Neural cell (in vitro differentiated cells): ENCODE data around the gene MBD6.

Experiments used
- EP300 ChIP-seq: fragments of 450-650 bp; conservative IDR thresholded peaks from 2 replicates; pipeline ENCODE4 v1.6.1; 2014; ENCODE audit warnings: antibody characterized with exemption, mild to moderate bottlenecking, moderate library complexity; ENCODE audit not compliant: poor library complexity, severe bottlenecking
- EZH2 ChIP-seq: fragments of 200-600, 300-800 bp; shearing (Covaris generic), sonication (generic); IDR thresholded peaks from 2 replicates; pipeline ENCODE4 v1.6.1; 2014; ENCODE audit warnings: antibody characterized with exemption, low read length, borderline replicate concordance, mild to moderate bottlenecking; ENCODE audit not compliant: insufficient read depth, poor library complexity, severe bottlenecking
- MXI1 ChIP-seq: fragments of 450-650 bp; conservative IDR thresholded peaks from 2 replicates; pipeline ENCODE4 v1.6.1; 2014; ENCODE audit warnings: antibody characterized with exemption, mild to moderate bottlenecking; ENCODE audit not compliant: poor library complexity, severe bottlenecking
- POLR2AphosphoS5 ChIP-seq: IDR thresholded peaks from 2 replicates; pipeline ENCODE4 v1.6.1; 2012
- RAD21 ChIP-seq: fragments of 450-650 bp; conservative IDR thresholded peaks from 2 replicates; pipeline ENCODE4 v1.6.1; 2014; ENCODE audit warnings: antibody characterized with exemption, mild to moderate bottlenecking, moderate library complexity
- TAF1 ChIP-seq: IDR thresholded peaks from 2 replicates; pipeline ENCODE4 v1.6.1; 2012; ENCODE audit warnings: low read depth
- TF ChIP-seq, protein P1 (sequence below): fragments of 450-650 bp; IDR thresholded peaks from 2 replicates; pipeline ENCODE4 v1.5.1; 2014; ENCODE audit warnings: antibody characterized with exemption, mild to moderate bottlenecking, moderate library complexity; ENCODE audit not compliant: poor library complexity, severe bottlenecking
- TF ChIP-seq, protein P2 (sequence below): IDR thresholded peaks from 2 replicates; pipeline ENCODE4 v1.6.1; 2012; ENCODE audit warnings: borderline replicate concordance

- TF ChIP-seq, protein P1, sequence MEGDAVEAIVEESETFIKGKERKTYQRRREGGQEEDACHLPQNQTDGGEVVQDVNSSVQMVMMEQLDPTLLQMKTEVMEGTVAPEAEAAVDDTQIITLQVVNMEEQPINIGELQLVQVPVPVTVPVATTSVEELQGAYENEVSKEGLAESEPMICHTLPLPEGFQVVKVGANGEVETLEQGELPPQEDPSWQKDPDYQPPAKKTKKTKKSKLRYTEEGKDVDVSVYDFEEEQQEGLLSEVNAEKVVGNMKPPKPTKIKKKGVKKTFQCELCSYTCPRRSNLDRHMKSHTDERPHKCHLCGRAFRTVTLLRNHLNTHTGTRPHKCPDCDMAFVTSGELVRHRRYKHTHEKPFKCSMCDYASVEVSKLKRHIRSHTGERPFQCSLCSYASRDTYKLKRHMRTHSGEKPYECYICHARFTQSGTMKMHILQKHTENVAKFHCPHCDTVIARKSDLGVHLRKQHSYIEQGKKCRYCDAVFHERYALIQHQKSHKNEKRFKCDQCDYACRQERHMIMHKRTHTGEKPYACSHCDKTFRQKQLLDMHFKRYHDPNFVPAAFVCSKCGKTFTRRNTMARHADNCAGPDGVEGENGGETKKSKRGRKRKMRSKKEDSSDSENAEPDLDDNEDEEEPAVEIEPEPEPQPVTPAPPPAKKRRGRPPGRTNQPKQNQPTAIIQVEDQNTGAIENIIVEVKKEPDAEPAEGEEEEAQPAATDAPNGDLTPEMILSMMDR: no peak
- TF ChIP-seq, protein P2, sequence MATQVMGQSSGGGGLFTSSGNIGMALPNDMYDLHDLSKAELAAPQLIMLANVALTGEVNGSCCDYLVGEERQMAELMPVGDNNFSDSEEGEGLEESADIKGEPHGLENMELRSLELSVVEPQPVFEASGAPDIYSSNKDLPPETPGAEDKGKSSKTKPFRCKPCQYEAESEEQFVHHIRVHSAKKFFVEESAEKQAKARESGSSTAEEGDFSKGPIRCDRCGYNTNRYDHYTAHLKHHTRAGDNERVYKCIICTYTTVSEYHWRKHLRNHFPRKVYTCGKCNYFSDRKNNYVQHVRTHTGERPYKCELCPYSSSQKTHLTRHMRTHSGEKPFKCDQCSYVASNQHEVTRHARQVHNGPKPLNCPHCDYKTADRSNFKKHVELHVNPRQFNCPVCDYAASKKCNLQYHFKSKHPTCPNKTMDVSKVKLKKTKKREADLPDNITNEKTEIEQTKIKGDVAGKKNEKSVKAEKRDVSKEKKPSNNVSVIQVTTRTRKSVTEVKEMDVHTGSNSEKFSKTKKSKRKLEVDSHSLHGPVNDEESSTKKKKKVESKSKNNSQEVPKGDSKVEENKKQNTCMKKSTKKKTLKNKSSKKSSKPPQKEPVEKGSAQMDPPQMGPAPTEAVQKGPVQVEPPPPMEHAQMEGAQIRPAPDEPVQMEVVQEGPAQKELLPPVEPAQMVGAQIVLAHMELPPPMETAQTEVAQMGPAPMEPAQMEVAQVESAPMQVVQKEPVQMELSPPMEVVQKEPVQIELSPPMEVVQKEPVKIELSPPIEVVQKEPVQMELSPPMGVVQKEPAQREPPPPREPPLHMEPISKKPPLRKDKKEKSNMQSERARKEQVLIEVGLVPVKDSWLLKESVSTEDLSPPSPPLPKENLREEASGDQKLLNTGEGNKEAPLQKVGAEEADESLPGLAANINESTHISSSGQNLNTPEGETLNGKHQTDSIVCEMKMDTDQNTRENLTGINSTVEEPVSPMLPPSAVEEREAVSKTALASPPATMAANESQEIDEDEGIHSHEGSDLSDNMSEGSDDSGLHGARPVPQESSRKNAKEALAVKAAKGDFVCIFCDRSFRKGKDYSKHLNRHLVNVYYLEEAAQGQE: no peak
- TF ChIP-seq POLR2AphosphoS5 (no peak), EZH2 (no peak), RAD21 (no peak), MXI1 (no peak), EP300 (no peak), TAF1 (no peak)
Measured at GRCh38 chr12:57517187-57517586, 5.4 kb upstream of the MBD6 start.
